Placental epithelial cell (primary cell): ENCODE data around the gene SLC16A6. TPM values are rescaled to one million over a fixed set of nuclear protein-coding genes. Genes with fewer than 3 reads are reported as not detected.

Experiments used
- total RNA-seq: library from RNA; depleted of rRNA; stranded (reverse); fragments of >200 nt; gene quantifications from 2 replicates; pipeline ENCODE4 v1.2.3, GENCODE V29; 2012

The SLC16A6 gene, protein sequence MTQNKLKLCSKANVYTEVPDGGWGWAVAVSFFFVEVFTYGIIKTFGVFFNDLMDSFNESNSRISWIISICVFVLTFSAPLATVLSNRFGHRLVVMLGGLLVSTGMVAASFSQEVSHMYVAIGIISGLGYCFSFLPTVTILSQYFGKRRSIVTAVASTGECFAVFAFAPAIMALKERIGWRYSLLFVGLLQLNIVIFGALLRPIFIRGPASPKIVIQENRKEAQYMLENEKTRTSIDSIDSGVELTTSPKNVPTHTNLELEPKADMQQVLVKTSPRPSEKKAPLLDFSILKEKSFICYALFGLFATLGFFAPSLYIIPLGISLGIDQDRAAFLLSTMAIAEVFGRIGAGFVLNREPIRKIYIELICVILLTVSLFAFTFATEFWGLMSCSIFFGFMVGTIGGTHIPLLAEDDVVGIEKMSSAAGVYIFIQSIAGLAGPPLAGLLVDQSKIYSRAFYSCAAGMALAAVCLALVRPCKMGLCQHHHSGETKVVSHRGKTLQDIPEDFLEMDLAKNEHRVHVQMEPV
- under 0.01 TPM in 1 of 2 replicates, not detected in the other for total RNA-seq

DNA sequence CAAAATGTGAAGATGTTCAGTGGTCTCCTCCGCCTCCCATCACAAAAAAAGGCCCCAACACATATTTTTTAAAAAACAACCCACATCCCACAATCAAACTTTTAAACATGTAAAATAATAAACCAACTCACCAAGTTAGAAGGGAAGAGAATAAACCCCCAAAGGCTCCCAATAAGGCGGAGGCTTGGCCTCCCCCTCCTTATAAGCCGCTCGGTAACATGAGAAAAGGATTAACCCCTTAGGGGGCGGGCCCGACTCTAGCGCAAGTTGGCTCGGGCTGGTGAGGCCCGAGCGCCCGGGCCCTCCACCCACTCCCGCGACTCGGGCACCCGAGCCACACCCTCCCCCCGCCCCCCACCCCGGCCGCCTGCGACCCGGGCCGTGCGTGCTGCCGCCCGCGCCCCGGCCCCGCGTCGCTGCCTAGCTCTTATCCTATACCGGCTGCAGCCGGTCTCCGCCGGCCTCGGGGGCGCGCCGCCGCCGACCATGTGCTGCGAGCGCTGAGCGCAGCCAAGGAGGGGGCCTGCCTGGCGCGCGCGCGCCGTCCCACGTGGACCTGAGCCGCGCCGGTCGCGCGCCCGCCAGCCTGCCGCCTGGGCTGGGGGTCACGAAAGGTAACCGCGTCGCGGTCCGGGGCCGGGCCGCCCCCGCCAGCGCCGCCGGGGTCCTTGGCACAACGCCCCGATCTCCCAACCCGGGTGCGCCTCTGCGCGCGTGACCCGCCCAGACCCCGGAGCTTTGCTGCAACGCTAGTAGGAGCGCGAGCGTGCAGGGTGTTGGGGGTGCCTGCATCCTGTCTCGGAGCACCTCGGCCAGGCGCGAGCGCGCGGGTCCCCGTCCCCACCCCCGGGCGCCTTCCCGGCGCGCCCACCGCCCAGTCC lies at the start of gene SLC16A6, which contains the start of gene ARSG:
TSS of gene SLC16A6 (minus strand) at position 173 of the 881 bp plus-strand sequence. CDS start 12,807 bp downstream, outside the sequence.
TSS of gene ARSG (plus strand) at position 541 of the 881 bp plus-strand sequence. CDS start 15,999 bp downstream, outside the sequence.

GRCh38 chr17:68247445-68248198 lies 43.3 kb downstream of the SLC16A6 start, which contains the start of gene AMZ2:
Gene AMZ2, plus strand, starts transcription at chr17:68248043. Its CDS starts 2,145 bp downstream, at chr17:68250188.

Other genes with a start within 250 kb of the SLC16A6 start
- 79.3 and 106 TPM in 2 replicates for gene AMZ2, start 43.1 kb downstream of the SLC16A6 start, total RNA-seq
- 0.33 and 0.39 TPM in 2 replicates for gene ARSG, start 368 bp upstream of the SLC16A6 start, total RNA-seq
- gene WIPI1, start 166.4 kb upstream of the SLC16A6 start, total RNA-seq, result 130 and 136 TPM in 2 replicates
- 143 and 163 TPM in 2 replicates for gene PRKAR1A, start 221.3 kb upstream of the SLC16A6 start, total RNA-seq